K562 (cell line): ENCODE results near the gene LTBP4. TPM values are rescaled to one million over a fixed set of nuclear protein-coding genes. Genes with fewer than 3 reads are reported as not detected.

Experiments
- ATAC-seq: fragments of 200-7000 bp; cut with Tn5 transposase; 3 replicates; pipeline ENCODE4 v1.9.1; 2020; ENCODE audit warnings: moderate library complexity
- BruUV-seq: library from RNA; stranded (reverse); fragments of 400-500 nt; replicated peaks from 2 replicates; lab custom pipeline; 2021; lab: Mats Ljungman, UMichigan
- CTCF ChIA-PET: fragments of 300-600 bp; formaldehyde crosslinking; extraction: SDS; loops from one replicate; lab custom pipeline; 2021; ENCODE audit warnings: low intra/inter-chr PET ratio; lab: Yijun Ruan, JAX
- POLR2A ChIA-PET: fragments of 300-600, 350-650 bp; sonication (Branson Sonifier 250); formaldehyde crosslinking; extraction: SDS; loops from one replicate; lab custom pipeline; 2021; ENCODE audit warnings: antibody characterized with exemption, inconsistent platforms; lab: Yijun Ruan, JAX
- DNase-seq, 4 experiments: peaks; one replicate each; pipeline versions ENCODE4 v3.0.0 to v3.0.0-alpha.2; 2011 to 2018; ENCODE audit warnings: low spot score in 3 of 4, mixed read lengths in 3 of 4; ENCODE audit errors: extremely low read depth in 1 of 4
- FAIRE-seq: peaks from 2 replicates; lab custom pipeline; 2011; peaks lifted over from hg19 to GRCh38; lab: Jason Lieb, UNC
- H2AFZ ChIP-seq: 2 replicates; pipeline ENCODE4 v1.6.0; 2011; ENCODE audit warnings: low read depth, low read length, control low read depth, inconsistent platforms
- H3K27ac ChIP-seq: fragments of 200-600 bp; 3 replicates; pipeline ENCODE4 v1.8.0; 2011; ENCODE audit warnings: low read depth, mild to moderate bottlenecking, control low read depth, inconsistent platforms, low read length, moderate library complexity, mixed read lengths; ENCODE audit errors: extremely low read depth
- H3K27me3 ChIP-seq, 2 experiments: fragments of 300-600 bp in 1 of 2; 2 replicates in 1 of 2; 3 replicates in 1 of 2; pipeline versions ENCODE4 v1.6.0 to v1.8.0; 2011; ENCODE audit warnings: inconsistent platforms in 2 of 2, low read length in 2 of 2, mild to moderate bottlenecking in 1 of 2, mixed read lengths in 1 of 2, moderate library complexity in 1 of 2; ENCODE audit not compliant: control insufficient read depth in 2 of 2, insufficient read depth in 2 of 2
- H3K36me3 ChIP-seq: fragments of 300-600 bp; 3 replicates; pipeline ENCODE4 v1.8.0; 2011; ENCODE audit warnings: mild to moderate bottlenecking, low read length, inconsistent platforms; ENCODE audit not compliant: control insufficient read depth, insufficient read depth
- H3K4me1 ChIP-seq, 2 experiments: fragments of 200-600 bp in 1 of 2; replicated peaks in 1 of 2; 2 replicates in 1 of 2; 3 replicates in 1 of 2; pipeline versions ENCODE4 v1.5.1 to v1.8.0; 2011; ENCODE audit warnings: inconsistent platforms in 2 of 2, low read length in 2 of 2, mild to moderate bottlenecking in 1 of 2, mixed read lengths in 1 of 2, moderate library complexity in 1 of 2; ENCODE audit not compliant: control insufficient read depth in 2 of 2, insufficient read depth in 2 of 2
- H3K4me2 ChIP-seq: 2 replicates; pipeline ENCODE4 v1.6.1; 2011; ENCODE audit warnings: low read length, control low read depth, inconsistent platforms, mixed read lengths; ENCODE audit not compliant: insufficient read depth
- H3K4me3 ChIP-seq: fragments of 200-600 bp; sonication (generic), shearing (Covaris generic); 2 replicates; pipeline ENCODE4 v1.5.1; 2016; ENCODE audit warnings: control low read depth, inconsistent platforms
- H3K79me2 ChIP-seq: fragments of 200-600 bp; 3 replicates; pipeline ENCODE4 v1.8.0; 2011; ENCODE audit warnings: low read length, inconsistent platforms; ENCODE audit not compliant: control insufficient read depth, insufficient read depth
- H3K9ac ChIP-seq, 2 experiments: 2 replicates each; pipeline versions ENCODE4 v1.6.0 to v1.6.1; 2011; ENCODE audit warnings: low read depth in 2 of 2, low read length in 2 of 2, control low read depth in 1 of 2, inconsistent platforms in 1 of 2, mild to moderate bottlenecking in 1 of 2, mixed read lengths in 1 of 2; ENCODE audit not compliant: insufficient read depth in 1 of 2
- H3K9me1 ChIP-seq: one replicate; pipeline ENCODE4 v1.6.0; 2011; ENCODE audit warnings: inconsistent platforms, mild to moderate bottlenecking, low read length, moderate library complexity; ENCODE audit not compliant: control insufficient read depth, insufficient read depth
- H3K9me3 ChIP-seq: replicated peaks from 2 replicates; pipeline ENCODE4 v1.5.1; 2011; ENCODE audit warnings: low read depth, low read length, inconsistent platforms; ENCODE audit not compliant: control insufficient read depth, insufficient read depth
- H4K20me1 ChIP-seq: replicated peaks from 2 replicates; pipeline ENCODE4 v1.6.1; 2011; ENCODE audit warnings: low read length, inconsistent platforms, mixed read lengths; ENCODE audit not compliant: control insufficient read depth, insufficient read depth
- HIVEP1 ChIP-seq: fragments of 250-450 bp; sonication (Bioruptor Pico); IDR thresholded peaks from 2 replicates; pipeline ENCODE4 v1.4.0; 2020; ENCODE audit warnings: mild to moderate bottlenecking
- POLR2G ChIP-seq: fragments of 200-400 bp; formaldehyde crosslinking; IDR thresholded peaks from 2 replicates; pipeline ENCODE4 v1.6.1; 2017; ENCODE audit warnings: low read depth, mild to moderate bottlenecking, antibody characterized with exemption, low read length, moderate library complexity
- RAD51 ChIP-seq: fragments of 450-650 bp; IDR thresholded peaks from 2 replicates; pipeline ENCODE4 v1.7.1; 2016; ENCODE audit warnings: low read depth, mild to moderate bottlenecking, borderline replicate concordance
- RBFOX2 ChIP-seq: fragments of 200-400 bp; formaldehyde crosslinking; IDR thresholded peaks from 2 replicates; pipeline ENCODE4 v1.6.1; 2017; ENCODE audit warnings: low read depth, mild to moderate bottlenecking, low read length, moderate library complexity
- THRAP3 ChIP-seq: fragments of 450-650 bp; IDR thresholded peaks from 2 replicates; pipeline ENCODE4 v1.6.1; 2016; ENCODE audit warnings: mild to moderate bottlenecking, inconsistent platforms, borderline replicate concordance
- ZFP36 ChIP-seq: fragments of 150-350 bp; IDR thresholded peaks from 2 replicates; pipeline ENCODE4 v1.6.1; 2018; ENCODE audit warnings: low read length, low read depth; ENCODE audit not compliant: partially characterized antibody
- ZNF197 ChIP-seq: fragments of 200-800 bp; sonication (Bioruptor generic); IDR thresholded peaks from 2 replicates; pipeline ENCODE4 v1.6.1; 2016; ENCODE audit warnings: low read depth, missing genetic modification characterization, missing compliant biosample characterization
- ZNF316 ChIP-seq: fragments of 450-650 bp; IDR thresholded peaks from 2 replicates; pipeline ENCODE4 v1.6.1; 2016
- WGBS: fragments of 100-300 bp; shearing (Covaris generic); methylation state at CpG from one replicate; pipeline ENCODE4 v1.1.6; 2016; ENCODE audit warnings: low coverage, mixed read lengths; ENCODE audit not compliant: insufficient coverage; ENCODE audit errors: missing lambda C conversion rate; 5-methylcytosine and 5-hydroxymethylcytosine counted together
- in situ Hi-C: fragments of 300-500 bp; cut with MboI; formaldehyde crosslinking; loops from 4 replicates; pipeline ENCODE4 v1.15.0; 2018; ENCODE audit warnings: inconsistent platforms, mixed read lengths
- intact Hi-C: fragments of 100-400 bp; cut with micrococcal nuclease; formaldehyde crosslinking; loops from 2 replicates; pipeline ENCODE4 v1.14.2; 2022
- polyA plus RNA-seq, 8 experiments: library from polyadenylated mRNA; depleted of rRNA in 4 of 8; stranded (reverse) in 5 of 8; unstranded in 3 of 8; fragments of >200 nt; fragmentation: Nextera tagmentation in 2 of 8; fragmentation: Illumina TruSeq in 1 of 8; extraction: Ambion mirVana in 2 of 8; extraction: Trizol in 1 of 8; gene quantifications; 2 replicates each; pipeline versions ENCODE4 v1.2.1 to v1.2.3, GENCODE V29; 2011 to 2014; ENCODE audit warnings: inconsistent platforms in 1 of 8, missing spikeins in 1 of 8
- total RNA-seq, 7 experiments: library from RNA; depleted of rRNA in 6 of 7; stranded (reverse); fragments of >200 nt in 6 of 7; fragmentation: Illumina TruSeq in 2 of 7; extraction: Trizol in 2 of 7; gene quantifications; 2 replicates each; pipeline versions ENCODE4 v1.2.1 to v1.2.3, GENCODE V29; 2011 to 2021; ENCODE audit warnings: low replicate concordance in 1 of 7
- TF ChIP-seq, protein P1 (sequence below): fragments of 250-450 bp; sonication (Bioruptor Pico); IDR thresholded peaks from 2 replicates; pipeline ENCODE4 v1.8.0; 2021; ENCODE audit warnings: borderline replicate concordance, mild to moderate bottlenecking, moderate library complexity; ENCODE audit not compliant: poor library complexity, severe bottlenecking

LTBP4 gene
- total and polyA plus RNA-seq, 9 of the 15 experiments (the other 6 are each of a cell fraction or from before 2014, with no cell fraction given) = 0.35 to 160 (median 31.6) TPM

DNA sequence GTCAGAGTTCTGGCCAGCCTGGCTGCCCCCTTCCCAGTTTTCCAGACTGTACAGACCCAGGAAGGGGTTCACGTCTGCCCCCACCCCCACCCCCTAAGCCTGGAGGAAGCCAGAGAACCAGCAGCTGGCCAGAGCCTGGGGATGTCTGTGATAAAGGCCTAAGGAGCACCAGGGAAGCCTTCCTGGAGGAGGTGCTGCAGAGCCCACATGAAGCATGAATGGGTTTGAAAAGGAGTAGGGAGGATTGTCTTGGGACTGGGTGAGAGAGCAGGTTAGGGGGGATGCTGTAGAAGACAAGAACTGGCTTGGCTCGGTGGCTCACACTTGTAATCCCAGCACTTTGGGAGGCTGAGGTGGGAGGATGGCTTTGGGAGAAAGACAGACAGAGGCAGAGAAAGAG lies 18.7 kb upstream of the LTBP4 start:
- ChIA-PET POLR2A (no interaction called here), CTCF (no interaction called here)
- Histone ChIP-seq H3K9me1 (no peaks in the 10 kb centered on the region), H2AFZ (no peak overlapping the region), H3K27me3 (no peaks in the 10 kb centered on the region), H3K9ac (no peak overlapping the region), H3K4me2 (no peak overlapping the region), H3K79me2 (peaks cover 1% of the 10 kb centered on the region; the same call in 2 of the 3 replicates), H3K4me1 (peaks cover 13 to 30% of the 10 kb centered on the region in 2 experiments)
- no peak for ATAC-seq
- DNase-seq = no peak
- no peak for TF ChIP-seq HIVEP1
- peak; percentile 86 for TF ChIP-seq ZFP36
- TF ChIP-seq, all 486 proteins: peak for 1
- Histone ChIP-seq H4K20me1 (no peaks in the 10 kb centered on the region), H3K36me3 (peaks cover 27% of the 10 kb centered on the region; the same call in 1 of the 3 replicates), H3K27ac (no peak overlapping the region), H3K4me3 (no peak overlapping the region), H3K9me3 (no peaks in the 10 kb centered on the region)
- in situ Hi-C loops (no loop called here), intact Hi-C loops (no loop called here)
- 78% methylated on average over 1 of the region's 2 CpGs for WGBS
- FAIRE-seq = no peak
- no TSS peak for BruUV-seq

DNA sequence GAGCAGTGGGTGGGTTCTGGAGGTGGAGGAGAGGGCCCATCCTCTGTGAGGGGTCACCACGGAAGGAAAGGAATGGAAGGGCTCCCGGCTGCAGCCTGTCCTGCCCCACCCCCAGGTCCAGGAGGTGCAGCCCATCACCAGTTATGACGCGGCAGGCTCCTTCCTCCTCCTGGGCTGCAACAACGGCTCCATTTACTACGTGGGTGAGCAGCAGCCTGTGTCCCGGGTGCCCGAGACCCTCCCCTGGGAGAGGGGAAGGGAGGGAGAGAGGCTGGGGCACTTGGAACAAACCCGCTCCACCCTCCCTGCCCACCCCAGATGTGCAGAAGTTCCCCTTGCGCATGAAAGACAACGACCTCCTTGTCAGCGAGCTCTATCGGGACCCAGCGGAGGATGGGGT lies 17.9 kb upstream of the LTBP4 start:
- peak overlapping the region in 1 of 2 experiments; percentile 39; a peak in 1 of 4 replicates for H3K9ac ChIP-seq
- no peaks in the 10 kb centered on the region for H4K20me1 ChIP-seq
- peaks cover 27% of the 10 kb centered on the region; the same call in 1 of the 3 replicates for H3K36me3 ChIP-seq
- H3K4me2 ChIP-seq = no peak overlapping the region
- CTCF ChIA-PET = no interaction called here
- in situ Hi-C loops = no loop called here
- peaks cover 7 to 24% of the 10 kb centered on the region in 2 experiments; a peak in 4 of 5 replicates for H3K4me1 ChIP-seq
- WGBS = 78% methylated on average over 8 of the region's 14 CpGs
- POLR2A ChIA-PET = no interaction called here
- TF ChIP-seq, protein P1, sequence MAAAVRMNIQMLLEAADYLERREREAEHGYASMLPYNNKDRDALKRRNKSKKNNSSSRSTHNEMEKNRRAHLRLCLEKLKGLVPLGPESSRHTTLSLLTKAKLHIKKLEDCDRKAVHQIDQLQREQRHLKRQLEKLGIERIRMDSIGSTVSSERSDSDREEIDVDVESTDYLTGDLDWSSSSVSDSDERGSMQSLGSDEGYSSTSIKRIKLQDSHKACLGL = no peak
- TF ChIP-seq ZNF197 (CRISPR knock-in tag) (no peak), THRAP3 (no peak), RBFOX2 (peak; percentile 43; the same call in 1 of the 2 replicates), RAD51 (no peak), ZNF316 (no peak), POLR2G (peak; percentile 33)
- no peaks in the 10 kb centered on the region for H3K9me3 ChIP-seq
- H3K9me1 ChIP-seq = no peaks in the 10 kb centered on the region
- no peaks in the 10 kb centered on the region for H3K27me3 ChIP-seq
- H2AFZ ChIP-seq = no peak overlapping the region
- no peak overlapping the region for H3K27ac ChIP-seq
- no TSS peak for BruUV-seq
- FAIRE-seq = no peak
- no peak for ATAC-seq
- H3K79me2 ChIP-seq = no peaks in the 10 kb centered on the region
- no peak overlapping the region for H3K4me3 ChIP-seq
- intact Hi-C loops = no loop called here
- DNase-seq = no peak
